GM23338 (cell line): Measurements from ENCODE around the gene HSP90AB1. TPM values are rescaled to one million over a fixed set of nuclear protein-coding genes. Genes with fewer than 3 reads are reported as not detected.
A peak's percentile ranks its signal among the peaks of the same experiment; 100 is the strongest.

Experiments
- ATAC-seq: fragments of 200-7000 bp; cut with Tn5 transposase; 3 replicates; pipeline ENCODE4 v1.9.1; 2020
- DNase-seq: peaks from one replicate; pipeline ENCODE4 v3.0.0-alpha.2; 2015; ENCODE audit warnings: low spot score
- H2AFZ ChIP-seq: fragments of 200-600 bp; sonication (generic); 2 replicates; pipeline ENCODE4 v1.8.0; 2016; ENCODE audit warnings: antibody characterized with exemption, mild to moderate bottlenecking, moderate library complexity
- H3F3A ChIP-seq: fragments of 200-600 bp; sonication (generic); replicated peaks from 2 replicates; pipeline ENCODE4 v1.8.0; 2017; ENCODE audit warnings: antibody characterized with exemption, mixed run types, low read depth
- H3K27ac ChIP-seq: fragments of 200-600 bp; sonication (generic); 2 replicates; pipeline ENCODE4 v1.6.1; 2016; ENCODE audit warnings: low read depth
- H3K27me3 ChIP-seq: fragments of 200-600 bp; sonication (generic); 2 replicates; pipeline ENCODE4 v1.8.0; 2016; ENCODE audit warnings: mild to moderate bottlenecking, mixed run types, moderate library complexity; ENCODE audit not compliant: insufficient read depth
- H3K36me3 ChIP-seq: fragments of 200-600 bp; sonication (generic); 2 replicates; pipeline ENCODE4 v1.8.0; 2016; ENCODE audit warnings: mild to moderate bottlenecking; ENCODE audit not compliant: insufficient read depth
- H3K4me1 ChIP-seq: fragments of 200-600 bp; sonication (generic); 2 replicates; pipeline ENCODE4 v1.8.0; 2016; ENCODE audit warnings: mild to moderate bottlenecking, moderate library complexity; ENCODE audit not compliant: insufficient read depth
- H3K4me2 ChIP-seq: fragments of 200-600 bp; sonication (generic); 2 replicates; pipeline ENCODE4 v1.7.1; 2017; ENCODE audit warnings: mixed run types
- H3K4me3 ChIP-seq: fragments of 200-600 bp; sonication (generic); 2 replicates; pipeline ENCODE4 v1.6.1; 2016; ENCODE audit warnings: mixed run types
- H3K79me2 ChIP-seq: fragments of 200-600 bp; sonication (generic); replicated peaks from 2 replicates; pipeline ENCODE4 v1.8.0; 2017; ENCODE audit warnings: mild to moderate bottlenecking; ENCODE audit not compliant: insufficient read depth
- H3K9me2 ChIP-seq: fragments of 200-600 bp; sonication (generic); 2 replicates; pipeline ENCODE4 v1.8.0; 2017; ENCODE audit not compliant: insufficient read depth
- H4K20me1 ChIP-seq: fragments of 200-600 bp; sonication (generic); replicated peaks from 2 replicates; pipeline ENCODE4 v1.8.0; 2017; ENCODE audit warnings: mild to moderate bottlenecking; ENCODE audit not compliant: insufficient read depth
- H3K27ac Mint-ChIP-seq: 2 replicates; pipeline ENCODE4 v1.8.0; 2020; ENCODE audit warnings: inconsistent platforms, mild to moderate bottlenecking, moderate library complexity, mixed read lengths
- H3K27me3 Mint-ChIP-seq: 3 replicates; pipeline ENCODE4 v1.8.0; 2022; ENCODE audit warnings: low read depth, mild to moderate bottlenecking, moderate library complexity, mixed read lengths, inconsistent platforms; ENCODE audit not compliant: insufficient read depth, poor library complexity
- H3K36me3 Mint-ChIP-seq: 3 replicates; pipeline ENCODE4 v1.8.0; 2021; ENCODE audit warnings: low read depth, mild to moderate bottlenecking, inconsistent platforms, moderate library complexity, mixed read lengths
- H3K4me1 Mint-ChIP-seq: 3 replicates; pipeline ENCODE4 v1.8.0; 2020; ENCODE audit warnings: mild to moderate bottlenecking, inconsistent platforms, mixed read lengths
- H3K4me3 Mint-ChIP-seq: 3 replicates; pipeline ENCODE4 v1.8.0; 2021; ENCODE audit warnings: moderate library complexity, mild to moderate bottlenecking, inconsistent platforms, mixed read lengths
- H3K9me3 Mint-ChIP-seq: 3 replicates; pipeline ENCODE4 v1.8.0; 2020; ENCODE audit warnings: moderate library complexity, mild to moderate bottlenecking, inconsistent platforms, mixed read lengths
- CTCF ChIP-seq, 2 experiments: fragments of 200-600 bp in 1 of 2; sonication (generic) in 1 of 2; conservative IDR thresholded peaks; 2 replicates each; pipeline versions ENCODE4 v1.5.1 to v1.6.1; 2016 to 2017; ENCODE audit warnings: antibody characterized with exemption in 2 of 2, low read depth in 2 of 2, mild to moderate bottlenecking in 2 of 2, moderate library complexity in 1 of 2
- NANOG ChIP-seq: IDR thresholded peaks from 2 replicates; pipeline ENCODE4 v1.6.1; 2016; ENCODE audit warnings: antibody characterized with exemption, borderline replicate concordance
- POLR2AphosphoS5 ChIP-seq: IDR thresholded peaks from 2 replicates; pipeline ENCODE4 v1.6.1; 2016; ENCODE audit warnings: antibody characterized with exemption, low read depth
- REST ChIP-seq: IDR thresholded peaks from one replicate; pipeline ENCODE4 v1.6.1; 2018; ENCODE audit warnings: antibody characterized with exemption; ENCODE audit not compliant: unreplicated experiment
- polyA plus RNA-seq: library from polyadenylated mRNA; unstranded; fragments of >200 nt; fragmentation: Nextera tagmentation; extraction: Ambion mirVana; gene quantifications from 2 replicates; pipeline ENCODE4 v1.2.1, GENCODE V29; 2016
- total RNA-seq: library from RNA; depleted of rRNA; stranded (reverse); fragments of >200 nt; shearing (Covaris generic); gene quantifications from 2 replicates; pipeline ENCODE4 v1.2.3, GENCODE V29; 2014

The HSP90AB1 gene
- total and polyA plus RNA-seq, 2 experiments from 2014 or later: 1,425 to 2,361 TPM

GRCh38 chr6:44222486-44223318 is 24.2 kb upstream of the HSP90AB1 start:
- Histone ChIP-seq H3K9me2 (no peaks in the 10 kb centered on the region), H3K79me2 (peaks cover 42% of the 10 kb centered on the region), H4K20me1 (peaks cover 32% of the 10 kb centered on the region), H3K4me1 (peaks cover 58% of the 10 kb centered on the region), H3K36me3 (no peaks in the 10 kb centered on the region), H3K27ac (peak overlapping the region; percentile 26; the same call in 1 of the 2 replicates), H2AFZ (peak overlapping the region; percentile 76; the same call in 1 of the 2 replicates), H3K4me2 (peak overlapping the region; percentile 98), H3F3A (peaks cover 38% of the 10 kb centered on the region), H3K27me3 (no peaks in the 10 kb centered on the region), H3K4me3 (peak overlapping the region; percentile 84)
- no peaks in the 10 kb centered on the region for H3K9me3 Mint-ChIP-seq
- ATAC-seq: peak; percentile 4
- peaks cover 16% of the 10 kb centered on the region; the same call in 2 of the 3 replicates for H3K36me3 Mint-ChIP-seq
- H3K4me1 Mint-ChIP-seq: peaks cover 72% of the 10 kb centered on the region
- H3K27me3 Mint-ChIP-seq: peaks cover 36% of the 10 kb centered on the region
- DNase-seq: peak; percentile 74
- no peak overlapping the region for H3K27ac Mint-ChIP-seq
- TF ChIP-seq REST: no peak
- peak; percentile 51; the same call in 1 of the 2 replicates for TF ChIP-seq POLR2AphosphoS5
- peak overlapping the region; percentile 94 for H3K4me3 Mint-ChIP-seq

- Histone ChIP-seq H3K9me2 (no peaks in the 10 kb centered on the region), H3K36me3 (no peaks in the 10 kb centered on the region), H3K27ac (peak within 1 kb of the TSS; percentile 78), H3K4me3 (peak within 1 kb of the TSS; percentile 84), H3F3A (peaks cover 32% of the 10 kb centered on the region), H4K20me1 (peaks cover 32% of the 10 kb centered on the region), H3K4me2 (peak within 1 kb of the TSS; percentile 98), H3K79me2 (peaks cover 47% of the 10 kb centered on the region), H3K4me1 (peaks cover 50% of the 10 kb centered on the region), H2AFZ (peak within 1 kb of the TSS; percentile 76; the same call in 1 of the 2 replicates), H3K27me3 (no peaks in the 10 kb centered on the region)
- peak; percentile 6 to 33; a peak in 1 of 4 replicates for TF ChIP-seq CTCF (conservative IDR thresholded peaks at IDR 0.05; ENCODE audit: low read depth in 2 of 2)
- peak; percentile 96 for TF ChIP-seq POLR2AphosphoS5
- no peak for TF ChIP-seq NANOG
- H3K9me3 Mint-ChIP-seq: no peaks in the 10 kb centered on the region
- peak within 1 kb of the TSS; percentile 78 for H3K27ac Mint-ChIP-seq
- peaks cover 36% of the 10 kb centered on the region for H3K27me3 Mint-ChIP-seq
- peaks cover 24% of the 10 kb centered on the region; the same call in 2 of the 3 replicates for H3K36me3 Mint-ChIP-seq
- peaks cover 71% of the 10 kb centered on the region for H3K4me1 Mint-ChIP-seq
- peak within 1 kb of the TSS; percentile 94 for H3K4me3 Mint-ChIP-seq
- DNase-seq: peak; percentile 92
- peak; percentile 38 for ATAC-seq
Observed at GRCh38 chr6:44223319-44224028, 23.4 kb upstream of the HSP90AB1 start, which contains the start of gene SLC29A1. Gene SLC29A1 (plus strand): TSS chr6:44223595. CDS start chr6:44227314, 3,719 bp downstream.
